ENCODE results near the gene RB1.
"Not testable (repeated sequence)": the region's sequence is repeated elsewhere in the genome, so short reads cannot be mapped to it uniquely, and the experiment has no call there.

Gene RB1

GRCh38 chr13:48411841-48412531 lies 108.4 kb downstream of the RB1 start:
- DNase-seq: no peak

- no peak for DNase-seq
Observed at GRCh38 chr13:48412881-48413351, 109.4 kb downstream of the RB1 start, which contains the start of gene LPAR6. TSS of gene LPAR6 (minus strand) at chr13:48413113. CDS start at chr13:48412423, 690 bp downstream.

- no peak for DNase-seq
Observed at GRCh38 chr13:48414501-48414900, 111.0 kb downstream of the RB1 start.

- no peak for DNase-seq
Observed at GRCh38 chr13:48415516-48415915, 112.0 kb downstream of the RB1 start.

GRCh38 chr13:48422003-48422402 lies 118.5 kb downstream of the RB1 start:
- DNase-seq: not testable (repeated sequence)

GRCh38 chr13:48424212-48424611 lies 120.7 kb downstream of the RB1 start:
- DNase-seq: no peak

GRCh38 chr13:48426052-48426451 lies 122.5 kb downstream of the RB1 start:
- no peak for DNase-seq

GRCh38 chr13:48426755-48427298 lies 123.3 kb downstream of the RB1 start:
- DNase-seq: not testable (repeated sequence)

GRCh38 chr13:48429036-48429435 lies 125.5 kb downstream of the RB1 start:
- DNase-seq: no peak

GRCh38 chr13:48429886-48430285 lies 126.3 kb downstream of the RB1 start:
- DNase-seq: no peak

- no peak for DNase-seq
Observed at GRCh38 chr13:48431431-48431830, 127.9 kb downstream of the RB1 start.

- no peak for DNase-seq
Observed at GRCh38 chr13:48431987-48432615, 128.6 kb downstream of the RB1 start.

GRCh38 chr13:48434200-48434599 lies 130.6 kb downstream of the RB1 start:
- DNase-seq: no peak

GRCh38 chr13:48436661-48437288 lies 133.2 kb downstream of the RB1 start:
- no peak for DNase-seq

GRCh38 chr13:48437371-48437770 lies 133.8 kb downstream of the RB1 start:
- no peak for DNase-seq

GRCh38 chr13:48443442-48444208 lies 140.1 kb downstream of the RB1 start:
- DNase-seq: no peak

- DNase-seq: no peak
Observed at GRCh38 chr13:48446464-48446863, 142.9 kb downstream of the RB1 start.

GRCh38 chr13:48448285-48448958 lies 144.9 kb downstream of the RB1 start:
- DNase-seq: no peak

GRCh38 chr13:48448959-48449614 lies 145.5 kb downstream of the RB1 start:
- DNase-seq: no peak

GRCh38 chr13:48449656-48450055 lies 146.1 kb downstream of the RB1 start:
- no peak for DNase-seq

GRCh38 chr13:48451196-48451595 lies 147.6 kb downstream of the RB1 start:
- DNase-seq: not testable (repeated sequence)

- DNase-seq: no peak
Observed at GRCh38 chr13:48456546-48456945, 153.0 kb downstream of the RB1 start.
